Bronchial epithelial cell (primary cell): ENCODE data around the gene MUC16. TPM values are rescaled to one million over a fixed set of nuclear protein-coding genes. Genes with fewer than 3 reads are reported as not detected.
"Not testable (repeated sequence)": the region's sequence is repeated elsewhere in the genome, so short reads cannot be mapped to it uniquely, and the experiment has no call there.

Experiments
- DNase-seq: peaks from one replicate; pipeline ENCODE4 v3.0.0-alpha.2; 2010; ENCODE audit warnings: low read depth
- FAIRE-seq: peaks from 2 replicates; lab custom pipeline; 2011; peaks lifted over from hg19 to GRCh38; lab: Jason Lieb, UNC
- H3K27me3 ChIP-seq: 2 replicates; pipeline ENCODE4 v1.5.1; 2011; ENCODE audit warnings: low read length; ENCODE audit not compliant: control insufficient read depth, insufficient read depth
- H3K36me3 ChIP-seq: 2 replicates; pipeline ENCODE4 v1.5.1; 2011; ENCODE audit warnings: low read length; ENCODE audit not compliant: control insufficient read depth, insufficient read depth
- H3K4me3 ChIP-seq: 2 replicates; pipeline ENCODE4 v1.5.1; 2011; ENCODE audit warnings: mild to moderate bottlenecking, low read depth, low read length, control low read depth
- CTCF ChIP-seq: IDR thresholded peaks from 2 replicates; pipeline ENCODE4 v1.5.1; 2011; ENCODE audit warnings: mild to moderate bottlenecking, moderate library complexity, low read length, control low read depth, inconsistent platforms; ENCODE audit not compliant: insufficient read depth, severe bottlenecking
- total RNA-seq: library from RNA; depleted of rRNA; stranded (reverse); fragments of >200 nt; gene quantifications from 2 replicates; pipeline ENCODE4 v1.2.1, GENCODE V29; 2014

Gene MUC16
- 0.26 TPM in 2 replicates for total RNA-seq

DNA sequence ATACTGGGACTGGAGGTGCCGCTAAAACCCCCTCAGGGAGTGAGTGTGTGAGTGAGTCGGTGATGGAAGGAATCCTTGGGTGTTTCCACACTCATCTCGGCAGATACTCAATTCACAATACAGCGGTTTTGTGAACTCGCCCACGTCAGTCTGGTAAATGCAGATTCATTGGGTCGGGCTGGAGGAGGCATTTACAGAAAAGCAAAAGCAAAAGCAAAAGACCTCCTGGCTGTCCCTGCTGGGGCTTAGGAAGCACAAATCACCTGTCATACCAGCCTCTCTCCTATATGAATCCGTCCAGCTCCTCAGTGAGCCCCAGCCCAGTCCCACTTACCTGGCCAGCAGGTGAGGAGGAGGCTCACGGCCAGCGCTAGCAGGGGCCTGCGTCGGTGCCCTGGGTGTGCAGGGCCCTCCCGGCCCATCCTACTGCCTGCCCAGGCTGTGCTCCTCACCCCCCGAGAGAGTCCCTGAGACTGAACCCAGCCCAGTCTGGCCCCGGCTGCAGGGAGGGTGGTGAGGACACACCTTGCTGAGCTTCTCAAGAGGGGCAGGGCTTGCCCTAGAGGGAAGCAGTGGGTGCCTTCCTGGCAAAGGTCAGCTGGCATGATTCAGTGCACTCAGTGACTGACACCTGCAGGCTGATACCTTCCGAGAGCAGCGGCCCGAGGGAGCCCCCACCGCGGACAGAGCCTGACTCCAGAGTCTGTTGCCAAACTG is at the start of gene MUC16:
MUC16 (minus strand) TSS at position 475 of the 717 bp plus-strand sequence.
- DNase-seq (no peak), FAIRE-seq (no peak)
- TF ChIP-seq CTCF, result no peak
- H3K4me3 ChIP-seq, result no peak within 1 kb of the TSS
- H3K27me3 ChIP-seq, result no peaks in the 10 kb centered on the region
- H3K36me3 ChIP-seq, result no peaks in the 10 kb centered on the region

DNA sequence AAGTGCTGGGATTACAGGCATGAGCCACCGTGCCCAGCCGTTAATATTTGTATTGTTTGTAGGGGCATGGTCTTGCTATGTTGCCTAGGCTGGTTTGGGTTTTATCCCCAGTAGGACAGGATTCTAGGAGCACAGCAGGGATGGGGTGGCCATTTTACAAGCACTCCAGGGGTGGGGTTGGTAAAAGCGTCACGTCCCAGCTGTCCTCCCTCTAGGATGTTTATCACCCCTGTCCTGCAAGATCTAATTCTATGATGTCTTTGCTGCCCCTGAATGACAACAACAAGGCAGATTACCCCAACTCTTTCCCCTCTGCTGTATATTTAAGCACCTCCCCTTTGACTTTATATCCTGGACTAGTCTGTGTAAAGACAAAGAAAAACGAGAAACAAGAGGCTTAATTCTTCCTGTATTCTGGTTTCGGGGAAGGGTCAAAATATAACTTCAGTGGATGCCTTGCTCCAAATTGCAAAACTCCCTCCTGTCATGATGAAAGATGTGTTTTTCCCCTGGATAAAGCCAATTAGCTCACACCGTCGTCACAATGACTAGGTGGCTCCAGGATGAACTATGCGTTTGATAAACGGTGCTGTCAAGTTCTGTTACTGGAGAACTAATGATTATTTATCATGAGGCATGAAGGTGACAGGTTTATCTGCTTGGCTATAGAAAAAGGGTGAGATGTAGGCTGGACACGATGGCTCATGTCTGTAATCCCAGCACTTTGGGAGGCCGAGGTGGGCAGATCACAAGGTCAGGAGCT is 48.9 kb upstream of the MUC16 start:
- H3K4me3 ChIP-seq, result no peak overlapping the region
- DNase-seq, result no peak
- no peaks in the 10 kb centered on the region for H3K36me3 ChIP-seq
- no peak for FAIRE-seq
- H3K27me3 ChIP-seq, result no peaks in the 10 kb centered on the region
- TF ChIP-seq CTCF, result no peak

DNA sequence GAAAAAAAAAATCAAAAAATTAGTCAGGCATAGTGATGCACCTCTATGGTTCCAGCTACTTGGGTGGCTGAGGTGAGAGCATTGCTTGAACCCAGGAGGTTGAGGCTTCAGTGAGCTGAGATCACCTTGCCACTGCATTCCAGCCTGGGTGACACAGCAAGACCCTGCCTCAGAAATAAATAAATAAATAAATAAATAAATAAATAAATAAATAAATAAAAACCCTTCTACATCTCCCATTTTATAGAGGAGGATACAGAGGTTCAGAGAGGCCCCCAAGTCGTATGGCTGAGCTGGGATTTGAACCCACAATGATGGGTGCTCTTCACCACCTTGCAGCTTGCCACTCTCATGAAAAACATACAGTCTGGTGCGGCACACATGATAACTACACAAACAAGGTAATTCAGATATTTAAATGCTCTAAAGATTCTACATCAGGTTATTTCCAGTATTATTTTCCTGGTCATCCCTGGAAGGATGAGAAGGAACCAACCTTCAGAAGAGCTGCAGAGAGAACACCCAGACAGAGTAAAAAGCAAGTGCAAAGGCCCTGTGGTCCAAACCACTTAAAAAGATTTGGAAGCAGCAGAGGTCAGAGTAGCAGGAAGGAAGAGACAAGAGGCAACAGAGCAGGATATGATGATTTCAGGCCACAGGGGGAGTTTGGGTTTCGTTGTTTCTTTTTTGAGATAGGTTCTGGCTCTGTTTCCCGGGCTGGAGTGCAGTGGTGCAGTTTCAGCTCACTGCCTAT is 47.5 kb upstream of the MUC16 start:
- FAIRE-seq, result no peak
- TF ChIP-seq CTCF, result no peak
- H3K36me3 ChIP-seq, result no peaks in the 10 kb centered on the region

DNA sequence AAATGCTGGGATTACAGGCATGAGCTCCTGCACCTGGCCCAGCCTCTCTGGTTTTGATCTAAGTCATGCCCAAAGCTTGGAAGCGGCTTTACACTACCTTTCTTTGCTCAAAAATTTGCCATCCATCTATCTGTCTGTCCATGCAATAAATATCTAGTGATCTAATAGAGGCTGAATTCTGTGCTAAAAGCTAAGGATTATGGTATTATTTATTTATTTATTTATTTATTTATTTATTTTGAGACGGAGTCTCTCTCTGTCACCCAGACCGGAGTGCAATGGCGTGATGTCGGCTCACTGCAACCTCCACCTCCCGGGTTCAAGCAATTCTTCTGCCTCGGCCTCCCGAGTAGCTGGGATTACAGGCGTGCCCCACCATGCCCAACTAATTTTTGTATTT is 45.9 kb upstream of the MUC16 start:
- not testable (repeated sequence) for H3K36me3 ChIP-seq, H3K4me3 ChIP-seq, H3K27me3 ChIP-seq, FAIRE-seq, DNase-seq

More for the DNA sequence above, 47.5 kb upstream of the MUC16 start:
- Histone ChIP-seq H3K27me3 (no peaks in the 10 kb centered on the region), H3K4me3 (no peak overlapping the region)
- no peak for DNase-seq

DNA sequence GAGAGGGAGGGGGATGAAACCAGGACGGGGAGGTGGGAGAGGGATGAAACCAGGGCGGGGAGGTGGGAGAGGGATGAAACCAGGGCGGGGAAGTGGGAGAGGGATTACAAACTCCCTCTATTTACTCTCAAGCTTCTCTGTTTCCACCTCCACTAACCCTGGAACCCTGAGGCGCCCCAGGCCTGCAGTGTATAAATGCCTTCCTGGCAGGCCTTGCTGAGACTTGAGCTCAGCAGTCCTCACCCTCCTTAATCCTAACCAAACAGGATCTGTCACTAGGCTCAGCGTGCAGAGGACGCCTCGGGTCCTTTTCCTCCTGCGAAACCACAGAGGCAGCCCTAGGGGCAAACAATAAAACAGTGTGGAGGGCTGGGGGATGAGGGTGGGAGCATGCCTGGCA is 44.6 kb upstream of the MUC16 start:
- no peak for TF ChIP-seq CTCF
- Histone ChIP-seq H3K4me3 (no peak overlapping the region), H3K27me3 (no peaks in the 10 kb centered on the region), H3K36me3 (no peaks in the 10 kb centered on the region)
- DNase-seq (peak; percentile 61), FAIRE-seq (no peak)

DNA sequence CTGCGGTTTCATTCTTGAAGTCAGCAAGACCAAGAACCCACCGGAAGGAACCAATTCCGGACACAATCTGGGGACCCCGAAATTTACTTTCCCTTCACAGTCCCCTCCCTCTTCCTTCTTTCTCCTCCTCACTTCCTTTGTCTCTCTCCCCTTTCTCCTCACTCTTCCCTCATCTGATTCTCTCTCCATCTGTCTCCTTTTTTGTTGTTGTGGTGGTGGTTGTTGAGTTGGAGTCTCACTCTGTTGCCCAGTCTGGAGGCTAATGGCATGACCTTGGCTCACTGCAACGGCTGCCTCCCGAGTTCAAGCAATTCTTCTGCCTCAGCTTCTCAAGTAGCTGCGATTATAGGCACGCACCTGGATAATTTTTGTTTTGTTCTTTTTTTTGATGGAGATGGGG is 44.0 kb upstream of the MUC16 start:
- H3K36me3 ChIP-seq, result no peaks in the 10 kb centered on the region
- no peak for DNase-seq
- FAIRE-seq, result no peak
- no peak for TF ChIP-seq CTCF
- no peaks in the 10 kb centered on the region for H3K27me3 ChIP-seq
- no peak overlapping the region for H3K4me3 ChIP-seq

DNA sequence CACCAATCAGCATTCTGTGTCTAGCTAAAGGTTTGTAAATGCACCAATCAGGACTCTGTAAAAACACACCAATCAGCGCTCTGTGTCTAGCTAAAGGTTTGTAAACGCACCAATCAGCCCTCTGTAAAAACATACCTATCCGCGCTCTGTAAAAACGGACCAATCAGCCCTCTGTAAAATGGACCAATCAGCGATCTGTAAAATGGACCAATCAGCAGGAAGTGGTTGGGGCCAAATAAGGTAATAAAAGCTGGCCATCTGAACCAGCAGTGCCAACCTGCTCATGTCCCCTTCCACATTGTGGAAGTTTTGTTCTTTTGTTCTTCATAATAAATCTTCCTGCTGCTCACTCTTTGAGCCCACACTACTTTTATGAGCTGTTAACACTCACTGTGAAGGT is 43.5 kb upstream of the MUC16 start:
- H3K4me3 ChIP-seq, H3K36me3 ChIP-seq, FAIRE-seq, DNase-seq, H3K27me3 ChIP-seq: not testable (repeated sequence)
